A549 treated with Mapracorat at 1 μM for 4 hours (cell line): ENCODE measurements around the gene GUCY1A2. TPM values are rescaled to one million over a fixed set of nuclear protein-coding genes. Genes with fewer than 3 reads are reported as not detected.

Experiments
- total RNA-seq: library from RNA; stranded (reverse); fragments of 200-300 nt; extraction: Qiagen RNA extraction; gene quantifications from 5 replicates; pipeline ENCODE4 v1.2.3, GENCODE V29; 2022

The GUCY1A2 gene, protein sequence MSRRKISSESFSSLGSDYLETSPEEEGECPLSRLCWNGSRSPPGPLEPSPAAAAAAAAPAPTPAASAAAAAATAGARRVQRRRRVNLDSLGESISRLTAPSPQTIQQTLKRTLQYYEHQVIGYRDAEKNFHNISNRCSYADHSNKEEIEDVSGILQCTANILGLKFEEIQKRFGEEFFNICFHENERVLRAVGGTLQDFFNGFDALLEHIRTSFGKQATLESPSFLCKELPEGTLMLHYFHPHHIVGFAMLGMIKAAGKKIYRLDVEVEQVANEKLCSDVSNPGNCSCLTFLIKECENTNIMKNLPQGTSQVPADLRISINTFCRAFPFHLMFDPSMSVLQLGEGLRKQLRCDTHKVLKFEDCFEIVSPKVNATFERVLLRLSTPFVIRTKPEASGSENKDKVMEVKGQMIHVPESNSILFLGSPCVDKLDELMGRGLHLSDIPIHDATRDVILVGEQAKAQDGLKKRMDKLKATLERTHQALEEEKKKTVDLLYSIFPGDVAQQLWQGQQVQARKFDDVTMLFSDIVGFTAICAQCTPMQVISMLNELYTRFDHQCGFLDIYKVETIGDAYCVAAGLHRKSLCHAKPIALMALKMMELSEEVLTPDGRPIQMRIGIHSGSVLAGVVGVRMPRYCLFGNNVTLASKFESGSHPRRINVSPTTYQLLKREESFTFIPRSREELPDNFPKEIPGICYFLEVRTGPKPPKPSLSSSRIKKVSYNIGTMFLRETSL
- total RNA-seq = 0.04 to 0.08 TPM (median 0.06 TPM) in 5 replicates

GRCh38 chr11:107018219-107018901 lies at the start of gene GUCY1A2:
Gene GUCY1A2, minus strand, starts transcription at chr11:107018476. Its CDS starts 421 bp downstream, at chr11:107018055.

